ENCODE data around the gene PTPRF.
"Not testable (repeated sequence)": the region's sequence is repeated elsewhere in the genome, so short reads cannot be mapped to it uniquely, and the experiment has no call there.

DNA sequence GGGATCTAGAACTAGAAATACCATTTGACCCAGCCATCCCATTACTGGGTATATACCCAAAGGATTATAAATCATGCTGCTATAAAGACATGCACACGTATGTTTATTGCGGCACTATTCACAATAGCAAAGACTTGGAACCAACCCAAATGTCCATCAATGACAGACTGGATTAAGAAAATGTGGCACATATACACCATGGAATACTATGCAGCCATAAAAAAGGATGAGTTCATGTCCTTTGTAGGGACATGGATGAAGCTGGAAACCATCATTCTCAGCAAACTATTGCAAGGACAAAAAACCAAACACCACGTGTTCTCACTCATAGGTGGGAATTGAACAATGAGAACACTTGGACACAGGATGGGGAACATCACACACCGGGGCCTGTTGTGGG is 107.7 kb downstream of the PTPRF start:
- TF ChIP-seq, protein P1, sequence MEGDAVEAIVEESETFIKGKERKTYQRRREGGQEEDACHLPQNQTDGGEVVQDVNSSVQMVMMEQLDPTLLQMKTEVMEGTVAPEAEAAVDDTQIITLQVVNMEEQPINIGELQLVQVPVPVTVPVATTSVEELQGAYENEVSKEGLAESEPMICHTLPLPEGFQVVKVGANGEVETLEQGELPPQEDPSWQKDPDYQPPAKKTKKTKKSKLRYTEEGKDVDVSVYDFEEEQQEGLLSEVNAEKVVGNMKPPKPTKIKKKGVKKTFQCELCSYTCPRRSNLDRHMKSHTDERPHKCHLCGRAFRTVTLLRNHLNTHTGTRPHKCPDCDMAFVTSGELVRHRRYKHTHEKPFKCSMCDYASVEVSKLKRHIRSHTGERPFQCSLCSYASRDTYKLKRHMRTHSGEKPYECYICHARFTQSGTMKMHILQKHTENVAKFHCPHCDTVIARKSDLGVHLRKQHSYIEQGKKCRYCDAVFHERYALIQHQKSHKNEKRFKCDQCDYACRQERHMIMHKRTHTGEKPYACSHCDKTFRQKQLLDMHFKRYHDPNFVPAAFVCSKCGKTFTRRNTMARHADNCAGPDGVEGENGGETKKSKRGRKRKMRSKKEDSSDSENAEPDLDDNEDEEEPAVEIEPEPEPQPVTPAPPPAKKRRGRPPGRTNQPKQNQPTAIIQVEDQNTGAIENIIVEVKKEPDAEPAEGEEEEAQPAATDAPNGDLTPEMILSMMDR (IDR thresholded peaks at IDR 0.05): not testable (repeated sequence)
- not testable (repeated sequence) for TF ChIP-seq POLR2A (IDR thresholded peaks at IDR 0.05)

All from esophagus squamous epithelium (tissue), 4 donors.